K562 (cell line): ENCODE measurements around the gene B3GALT4.
"Not testable (repeated sequence)": the region's sequence is repeated elsewhere in the genome, so short reads cannot be mapped to it uniquely, and the experiment has no call there.

ENCODE experiments used
- ADNP ChIP-seq: fragments of 200-800 bp; sonication (Bioruptor generic); IDR thresholded peaks from 2 replicates; pipeline ENCODE4 v1.6.1; 2016; ENCODE audit warnings: missing genetic modification characterization, missing compliant biosample characterization
- MTA3 ChIP-seq: fragments of 450-650 bp; formaldehyde crosslinking; IDR thresholded peaks from 2 replicates; pipeline ENCODE4 v1.6.1; 2017; ENCODE audit warnings: mild to moderate bottlenecking, borderline replicate concordance
- POLR2AphosphoS5 ChIP-seq: IDR thresholded peaks from 2 replicates; pipeline ENCODE4 v1.6.1; 2011; ENCODE audit warnings: mild to moderate bottlenecking, low read depth, low read length, moderate library complexity; ENCODE audit not compliant: control insufficient read depth, insufficient read depth
- ZNF140 ChIP-seq: fragments of 250-450 bp; sonication (Bioruptor Pico); IDR thresholded peaks from 2 replicates; pipeline ENCODE4 v1.8.0; 2021; ENCODE audit warnings: moderate library complexity, mild to moderate bottlenecking, inconsistent platforms

DNA sequence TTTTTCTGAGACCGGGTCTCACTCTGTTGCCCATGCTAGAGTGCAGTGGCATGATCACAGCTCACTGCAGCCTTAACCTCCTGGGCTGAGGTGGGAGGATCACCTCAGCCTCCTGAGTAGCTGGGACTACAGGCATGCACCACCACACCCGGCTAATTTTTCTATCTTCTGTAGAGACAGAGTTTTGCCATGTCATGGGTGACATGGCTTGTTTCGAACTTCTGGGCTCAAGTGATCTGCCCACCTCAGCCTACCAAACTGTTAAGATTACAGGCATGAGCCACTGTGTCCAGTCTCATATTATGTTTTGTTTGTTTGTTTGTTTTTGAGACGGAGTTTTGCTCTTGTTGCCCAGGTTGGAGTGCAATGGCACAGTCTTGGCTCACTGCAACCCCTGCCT lies 8.3 kb downstream of the B3GALT4 start:
- TF ChIP-seq MTA3; POLR2AphosphoS5; ADNP; ZNF140 (CRISPR knock-in tag): not testable (repeated sequence)
